ENCODE data around the gene MST1R.

DNA sequence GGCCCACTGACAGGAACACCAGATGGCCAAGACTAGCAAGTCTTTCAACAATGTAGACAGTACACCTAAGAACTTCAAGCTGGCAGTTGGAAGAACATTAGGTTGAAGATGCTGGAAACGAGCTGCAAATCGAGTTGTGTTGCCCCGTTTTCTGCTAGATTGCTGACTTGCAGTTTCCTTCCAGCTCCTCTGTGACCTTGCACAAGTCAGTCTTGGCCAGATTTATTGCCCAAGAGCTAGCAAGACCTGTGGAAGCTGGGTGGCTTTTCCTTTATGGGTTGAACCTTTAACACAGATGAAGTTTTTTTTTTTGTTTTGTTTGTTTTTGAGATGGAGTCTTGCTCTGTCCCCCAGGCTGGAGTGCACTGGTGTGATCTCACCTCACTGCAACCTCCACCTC lies 33.4 kb upstream of the MST1R start:
- TF ChIP-seq BACH2 (CRISPR knock-in tag; IDR thresholded peaks at IDR 0.05; ENCODE audit: borderline replicate concordance), result no peak
- TF ChIP-seq, protein P1, sequence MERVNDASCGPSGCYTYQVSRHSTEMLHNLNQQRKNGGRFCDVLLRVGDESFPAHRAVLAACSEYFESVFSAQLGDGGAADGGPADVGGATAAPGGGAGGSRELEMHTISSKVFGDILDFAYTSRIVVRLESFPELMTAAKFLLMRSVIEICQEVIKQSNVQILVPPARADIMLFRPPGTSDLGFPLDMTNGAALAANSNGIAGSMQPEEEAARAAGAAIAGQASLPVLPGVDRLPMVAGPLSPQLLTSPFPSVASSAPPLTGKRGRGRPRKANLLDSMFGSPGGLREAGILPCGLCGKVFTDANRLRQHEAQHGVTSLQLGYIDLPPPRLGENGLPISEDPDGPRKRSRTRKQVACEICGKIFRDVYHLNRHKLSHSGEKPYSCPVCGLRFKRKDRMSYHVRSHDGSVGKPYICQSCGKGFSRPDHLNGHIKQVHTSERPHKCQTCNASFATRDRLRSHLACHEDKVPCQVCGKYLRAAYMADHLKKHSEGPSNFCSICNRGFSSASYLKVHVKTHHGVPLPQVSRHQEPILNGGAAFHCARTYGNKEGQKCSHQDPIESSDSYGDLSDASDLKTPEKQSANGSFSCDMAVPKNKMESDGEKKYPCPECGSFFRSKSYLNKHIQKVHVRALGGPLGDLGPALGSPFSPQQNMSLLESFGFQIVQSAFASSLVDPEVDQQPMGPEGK (CRISPR knock-in tag; IDR thresholded peaks at IDR 0.05; ENCODE audit: borderline replicate concordance), result no peak
- TF ChIP-seq ZFP3 (CRISPR knock-in tag; IDR thresholded peaks at IDR 0.05), result no peak
- no peak for TF ChIP-seq ZFP30 (CRISPR knock-in tag; IDR thresholded peaks at IDR 0.05)
- TF ChIP-seq GLIS3 (CRISPR knock-in tag; IDR thresholded peaks at IDR 0.05), result no peak
- TF ChIP-seq, protein P2, sequence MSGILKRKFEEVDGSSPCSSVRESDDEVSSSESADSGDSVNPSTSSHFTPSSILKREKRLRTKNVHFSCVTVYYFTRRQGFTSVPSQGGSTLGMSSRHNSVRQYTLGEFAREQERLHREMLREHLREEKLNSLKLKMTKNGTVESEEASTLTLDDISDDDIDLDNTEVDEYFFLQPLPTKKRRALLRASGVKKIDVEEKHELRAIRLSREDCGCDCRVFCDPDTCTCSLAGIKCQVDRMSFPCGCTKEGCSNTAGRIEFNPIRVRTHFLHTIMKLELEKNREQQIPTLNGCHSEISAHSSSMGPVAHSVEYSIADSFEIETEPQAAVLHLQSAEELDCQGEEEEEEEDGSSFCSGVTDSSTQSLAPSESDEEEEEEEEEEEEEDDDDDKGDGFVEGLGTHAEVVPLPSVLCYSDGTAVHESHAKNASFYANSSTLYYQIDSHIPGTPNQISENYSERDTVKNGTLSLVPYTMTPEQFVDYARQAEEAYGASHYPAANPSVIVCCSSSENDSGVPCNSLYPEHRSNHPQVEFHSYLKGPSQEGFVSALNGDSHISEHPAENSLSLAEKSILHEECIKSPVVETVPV (CRISPR knock-in tag; IDR thresholded peaks at IDR 0.05), result no peak
